Measurements from ENCODE around the gene DNAL1. TPM values are rescaled to one million over a fixed set of nuclear protein-coding genes. Genes with fewer than 3 reads are reported as not detected.

Gene DNAL1
- total RNA-seq, 1 experiment from 2014 or later: 10.3 TPM

GRCh38 chr14:73738518-73739173 is 93.9 kb downstream of the DNAL1 start:
- Histone ChIP-seq H3K4me3 (no peak overlapping the region), H3K27ac (no peak overlapping the region), H3K9me3 (replicated peaks) (no peaks in the 10 kb centered on the region), H3K4me1 (peaks cover 14% of the 10 kb centered on the region), H3K27me3 (no peaks in the 10 kb centered on the region), H3K36me3 (peaks cover 45% of the 10 kb centered on the region)
- DNase-seq: no peak

GRCh38 chr14:73739174-73739898 is 94.5 kb downstream of the DNAL1 start:
- no peak for DNase-seq
- Histone ChIP-seq H3K27me3 (no peaks in the 10 kb centered on the region), H3K9me3 (replicated peaks) (no peaks in the 10 kb centered on the region), H3K36me3 (peaks cover 39% of the 10 kb centered on the region), H3K4me1 (peaks cover 21% of the 10 kb centered on the region), H3K4me3 (no peak overlapping the region), H3K27ac (no peak overlapping the region)

GRCh38 chr14:73739899-73740617 is 95.3 kb downstream of the DNAL1 start:
- H3K27ac ChIP-seq: no peak overlapping the region
- peaks cover 32% of the 10 kb centered on the region for H3K36me3 ChIP-seq
- DNase-seq: no peak
- H3K4me1 ChIP-seq: peaks cover 29% of the 10 kb centered on the region
- no peaks in the 10 kb centered on the region for H3K27me3 ChIP-seq
- H3K4me3 ChIP-seq: no peak overlapping the region
- H3K9me3 ChIP-seq (replicated peaks): no peaks in the 10 kb centered on the region

- Histone ChIP-seq H3K4me1 (peaks cover 36% of the 10 kb centered on the region), H3K36me3 (peaks cover 26% of the 10 kb centered on the region; the same call in 1 of the 2 replicates), H3K4me3 (no peak overlapping the region), H3K9me3 (replicated peaks) (no peaks in the 10 kb centered on the region), H3K27me3 (no peaks in the 10 kb centered on the region), H3K27ac (no peak overlapping the region)
- no peak for DNase-seq
Observed at GRCh38 chr14:73740618-73741326, 96.0 kb downstream of the DNAL1 start.

GRCh38 chr14:73741386-73741875 is 96.6 kb downstream of the DNAL1 start:
- DNase-seq: no peak
- H3K27ac ChIP-seq: no peak overlapping the region
- no peak overlapping the region for H3K4me3 ChIP-seq
- peaks cover 29% of the 10 kb centered on the region; the same call in 1 of the 2 replicates for H3K36me3 ChIP-seq
- no peaks in the 10 kb centered on the region for H3K27me3 ChIP-seq
- peaks cover 42% of the 10 kb centered on the region for H3K4me1 ChIP-seq
- no peaks in the 10 kb centered on the region for H3K9me3 ChIP-seq (replicated peaks)

GRCh38 chr14:73741876-73742519 is 97.2 kb downstream of the DNAL1 start:
- no peak overlapping the region for H3K27ac ChIP-seq
- no peak overlapping the region for H3K4me3 ChIP-seq
- peaks cover 24% of the 10 kb centered on the region; the same call in 1 of the 2 replicates for H3K36me3 ChIP-seq
- no peaks in the 10 kb centered on the region for H3K27me3 ChIP-seq
- peaks cover 46% of the 10 kb centered on the region for H3K4me1 ChIP-seq
- DNase-seq: no peak
- no peaks in the 10 kb centered on the region for H3K9me3 ChIP-seq (replicated peaks)

GRCh38 chr14:73742520-73743238 is 97.9 kb downstream of the DNAL1 start:
- no peak overlapping the region for H3K27ac ChIP-seq

GRCh38 chr14:73743431-73743931 is 98.7 kb downstream of the DNAL1 start:
- peak in 1 of 2 experiments; percentile 48 for DNase-seq
- Histone ChIP-seq H3K27me3 (no peaks in the 10 kb centered on the region), H3K4me3 (no peak overlapping the region), H3K9me3 (replicated peaks) (no peaks in the 10 kb centered on the region), H3K36me3 (peaks cover 18% of the 10 kb centered on the region; the same call in 1 of the 2 replicates), H3K27ac (peak overlapping the region; percentile 30), H3K4me1 (peaks cover 46% of the 10 kb centered on the region)

More at GRCh38 chr14:73742520-73743238, 97.9 kb downstream of the DNAL1 start:
- Histone ChIP-seq H3K4me3 (no peak overlapping the region), H3K36me3 (peaks cover 20% of the 10 kb centered on the region; the same call in 1 of the 2 replicates), H3K4me1 (peaks cover 46% of the 10 kb centered on the region), H3K9me3 (replicated peaks) (no peaks in the 10 kb centered on the region), H3K27me3 (no peaks in the 10 kb centered on the region)
- no peak for DNase-seq

GRCh38 chr14:73744175-73744867 is 99.5 kb downstream of the DNAL1 start:
- H3K36me3 ChIP-seq: 0 out of 2 replicates have a peak, but pooled peaks cover 9% of the 10 kb centered on the region
- H3K4me1 ChIP-seq: peaks cover 46% of the 10 kb centered on the region
- DNase-seq: peak in 1 of 2 experiments; percentile 65
- H3K4me3 ChIP-seq: no peak overlapping the region
- no peaks in the 10 kb centered on the region for H3K9me3 ChIP-seq (replicated peaks)
- peak overlapping the region; percentile 30 for H3K27ac ChIP-seq
- no peaks in the 10 kb centered on the region for H3K27me3 ChIP-seq

- Histone ChIP-seq H3K4me1 (peaks cover 50% of the 10 kb centered on the region), H3K9me3 (replicated peaks) (no peaks in the 10 kb centered on the region), H3K27me3 (no peaks in the 10 kb centered on the region), H3K36me3 (0 out of 2 replicates have a peak, but pooled peaks cover 5% of the 10 kb centered on the region), H3K4me3 (no peak overlapping the region), H3K27ac (peak overlapping the region; percentile 30; the same call in 1 of the 2 replicates)
- no peak for DNase-seq
Observed at GRCh38 chr14:73744874-73745529, 100.2 kb downstream of the DNAL1 start.

- H3K4me3 ChIP-seq: no peak overlapping the region
- H3K36me3 ChIP-seq: peaks cover 11% of the 10 kb centered on the region; the same call in 1 of the 2 replicates
- no peak for DNase-seq
- peaks cover 58% of the 10 kb centered on the region for H3K4me1 ChIP-seq
- no peaks in the 10 kb centered on the region for H3K9me3 ChIP-seq (replicated peaks)
- H3K27ac ChIP-seq: no peak overlapping the region
- H3K27me3 ChIP-seq: no peaks in the 10 kb centered on the region
Observed at GRCh38 chr14:73745571-73746519, 101.1 kb downstream of the DNAL1 start.

Measured in SJCRH30 (cell line).